Upper lobe of right lung (tissue), 1 donor: ENCODE measurements around the gene POLR2F. TPM values are rescaled to one million over a fixed set of nuclear protein-coding genes. Genes with fewer than 3 reads are reported as not detected.

Experiments used
- ATAC-seq: fragments of 200-7000 bp; cut with Tn5 transposase; one replicate; pipeline ENCODE4 v1.9.1; 2020; ENCODE audit warnings: mild to moderate bottlenecking, moderate library complexity
- DNase-seq: peaks from one replicate; pipeline ENCODE4 v3.0.0-alpha.2; 2020
- H3K27ac ChIP-seq: fragments of 200-600 bp; one replicate; pipeline ENCODE4 v1.8.0; 2022
- H3K27me3 ChIP-seq: fragments of 200-600 bp; one replicate; pipeline ENCODE4 v1.8.0; 2022; ENCODE audit warnings: mild to moderate bottlenecking
- H3K36me3 ChIP-seq: fragments of 200-600 bp; one replicate; pipeline ENCODE4 v1.8.0; 2022
- H3K4me1 ChIP-seq: fragments of 200-600 bp; one replicate; pipeline ENCODE4 v1.8.0; 2022
- H3K4me3 ChIP-seq: fragments of 200-600 bp; one replicate; pipeline ENCODE4 v1.8.0; 2022; ENCODE audit warnings: mild to moderate bottlenecking
- H3K9me3 ChIP-seq: fragments of 200-600 bp; one replicate; pipeline ENCODE4 v1.8.0; 2022
- CTCF ChIP-seq: fragments of 200-600 bp; IDR thresholded peaks from one replicate; pipeline ENCODE4 v1.8.0; 2022; ENCODE audit warnings: antibody characterized with exemption
- intact Hi-C: fragments of 100-400 bp; cut with DNase I; formaldehyde crosslinking; loops from one replicate; pipeline ENCODE4 v1.11.0; 2022
- total RNA-seq: library from RNA; stranded (reverse); fragmentation: NEBNext Ultra II Directional; extraction: Animal tissue kit (Norgen Biotek cat#: 25700); gene quantifications from one replicate; pipeline ENCODE4 v1.2.1, GENCODE V29; 2021
- donor health status: DM: no; HTN: yes; CAD: no; lungs with severe emphysema.

Gene POLR2F
- total RNA-seq, 1 donor from 2014 or later = 49.0 TPM

- H3K4me3 ChIP-seq = no peak overlapping the region
- no peaks in the 10 kb centered on the region for H3K36me3 ChIP-seq
- DNase-seq (no peak), ATAC-seq (no peak)
- no peaks in the 10 kb centered on the region for H3K27me3 ChIP-seq
- H3K27ac ChIP-seq = no peak overlapping the region
- intact Hi-C loops = no loop called here
- TF ChIP-seq CTCF = no peak
- no peaks in the 10 kb centered on the region for H3K4me1 ChIP-seq
- H3K9me3 ChIP-seq = no peaks in the 10 kb centered on the region
Observed at GRCh38 chr22:37985050-37985585, 31.6 kb downstream of the POLR2F start.

DNA sequence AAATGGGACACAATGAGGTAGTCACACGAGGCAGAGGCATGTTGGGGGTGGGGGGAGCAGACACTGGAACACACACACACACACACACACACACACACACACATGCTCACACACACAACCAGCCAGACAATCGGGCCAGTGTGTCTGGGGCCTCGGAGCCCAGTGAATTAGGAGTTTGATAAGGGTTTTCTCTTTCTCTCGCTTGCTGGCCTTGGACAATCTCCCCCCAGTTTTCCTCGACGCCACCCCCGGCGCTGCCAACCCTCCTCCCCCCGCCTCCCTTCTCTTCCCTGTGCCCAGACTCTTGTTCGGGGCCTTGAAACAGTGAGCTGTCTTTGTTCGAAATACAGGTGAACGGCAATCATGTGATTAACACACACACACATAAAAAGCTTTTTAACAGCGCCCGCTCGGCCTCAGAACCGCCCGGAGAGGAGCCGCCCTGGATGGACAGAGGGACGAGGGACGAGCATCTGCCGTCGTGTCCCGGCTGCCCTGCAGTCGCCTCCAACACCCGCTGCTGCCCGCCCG lies 32.3 kb downstream of the POLR2F start:
- no peak for TF ChIP-seq CTCF
- intact Hi-C loops = no loop called here
- ATAC-seq (no peak), DNase-seq (no peak)
- H3K4me3 ChIP-seq = no peak overlapping the region
- H3K27me3 ChIP-seq = no peaks in the 10 kb centered on the region
- no peak overlapping the region for H3K27ac ChIP-seq
- no peaks in the 10 kb centered on the region for H3K4me1 ChIP-seq
- no peaks in the 10 kb centered on the region for H3K36me3 ChIP-seq
- no peaks in the 10 kb centered on the region for H3K9me3 ChIP-seq

DNA sequence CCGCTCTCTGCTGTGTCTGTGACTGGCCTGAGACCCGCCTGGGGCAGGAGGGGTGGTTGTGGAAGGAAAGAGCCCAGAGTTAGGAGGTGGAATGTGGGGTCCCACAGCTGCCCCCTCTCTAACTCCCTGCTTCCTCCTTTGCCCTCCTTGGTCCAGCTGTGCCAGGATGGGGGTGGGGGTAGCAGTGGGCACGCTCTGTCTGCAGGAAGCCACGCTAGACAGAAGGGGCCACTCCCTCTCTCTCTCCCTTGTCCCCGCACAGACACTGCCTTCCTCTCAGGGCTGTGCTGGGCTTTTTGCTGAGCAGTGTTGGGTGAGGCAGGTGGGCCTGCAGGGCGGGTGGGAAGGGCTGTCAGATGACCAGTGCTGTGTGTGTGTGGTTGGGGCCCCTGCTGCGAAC lies 32.9 kb downstream of the POLR2F start:
- Histone ChIP-seq H3K9me3 (no peaks in the 10 kb centered on the region), H3K4me3 (no peak overlapping the region), H3K36me3 (no peaks in the 10 kb centered on the region), H3K27me3 (no peaks in the 10 kb centered on the region), H3K4me1 (no peaks in the 10 kb centered on the region), H3K27ac (no peak overlapping the region)
- ATAC-seq (no peak), DNase-seq (no peak)
- no peak for TF ChIP-seq CTCF
- intact Hi-C loops = no loop called here

- Histone ChIP-seq H3K27ac (no peak overlapping the region), H3K27me3 (no peaks in the 10 kb centered on the region), H3K4me3 (no peak overlapping the region), H3K9me3 (no peaks in the 10 kb centered on the region), H3K4me1 (no peaks in the 10 kb centered on the region), H3K36me3 (no peaks in the 10 kb centered on the region)
- no peak for ATAC-seq
- intact Hi-C loops = no loop called here
- no peak for TF ChIP-seq CTCF
- no peak for DNase-seq
Observed at GRCh38 chr22:37989146-37990045, 35.9 kb downstream of the POLR2F start.

DNA sequence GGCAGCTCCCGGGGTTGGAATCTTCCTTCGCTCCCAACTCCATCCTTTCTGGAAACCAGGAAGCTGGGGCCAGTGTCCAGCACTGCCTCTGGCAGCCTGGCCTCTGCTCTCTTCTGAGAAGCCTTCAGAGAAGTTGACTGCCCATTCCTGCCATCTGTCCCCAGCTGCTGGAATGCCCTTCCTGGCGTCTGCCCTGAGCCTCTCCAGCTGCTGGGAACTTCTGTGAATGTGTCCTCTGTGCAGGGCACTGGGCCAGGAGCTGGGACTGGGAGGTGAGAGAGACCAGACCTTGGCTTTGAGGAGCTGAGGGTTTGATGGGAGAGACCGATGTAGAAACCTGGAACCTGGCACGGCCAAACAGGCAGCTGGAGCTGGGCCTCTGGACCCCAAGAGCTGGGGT lies 36.8 kb downstream of the POLR2F start:
- Histone ChIP-seq H3K4me3 (no peak overlapping the region), H3K4me1 (no peaks in the 10 kb centered on the region), H3K36me3 (no peaks in the 10 kb centered on the region), H3K27ac (no peak overlapping the region), H3K9me3 (no peaks in the 10 kb centered on the region), H3K27me3 (no peaks in the 10 kb centered on the region)
- intact Hi-C loops = no loop called here
- DNase-seq = peak; percentile 65
- ATAC-seq = no peak
- TF ChIP-seq CTCF = no peak
